HepG2 (cell line): ENCODE measurements around the gene RAB35. TPM values are rescaled to one million over a fixed set of nuclear protein-coding genes. Genes with fewer than 3 reads are reported as not detected.
A peak's percentile ranks its signal among the peaks of the same experiment; 100 is the strongest.

Experiments
- ATAC-seq: fragments of 200-7000 bp; cut with Tn5 transposase; 3 replicates; pipeline ENCODE4 v1.9.1; 2020; ENCODE audit warnings: mild to moderate bottlenecking, moderate library complexity
- BruUV-seq: library from RNA; stranded (reverse); fragments of 400-500 nt; replicated peaks from 2 replicates; lab custom pipeline; 2021; lab: Mats Ljungman, UMichigan
- CTCF ChIA-PET: fragments of 300-600 bp; formaldehyde crosslinking; extraction: SDS; loops from one replicate; lab custom pipeline; 2021; ENCODE audit warnings: low total read pairs, inconsistent platforms, low intra/inter-chr PET ratio; lab: Yijun Ruan, JAX
- POLR2A ChIA-PET: fragments of 350-600 bp; sonication (Branson Sonifier 250); formaldehyde crosslinking; loops from one replicate; lab custom pipeline; 2020; ENCODE audit warnings: antibody characterized with exemption, inconsistent platforms; lab: Yijun Ruan, JAX
- DNase-seq: peaks from one replicate; pipeline ENCODE4 v3.0.0-alpha.2; 2015; ENCODE audit warnings: low spot score
- FAIRE-seq: peaks from 3 replicates; lab custom pipeline; 2011; peaks lifted over from hg19 to GRCh38; lab: Jason Lieb, UNC
- H2AFZ ChIP-seq: one replicate; pipeline ENCODE4 v1.6.1; 2011; ENCODE audit warnings: low read length, inconsistent platforms
- H3K27ac ChIP-seq: fragments of 300-600 bp; 3 replicates; pipeline ENCODE4 v1.8.0; 2011; ENCODE audit warnings: mixed run types, mild to moderate bottlenecking, mixed read lengths, low read length, inconsistent platforms; ENCODE audit not compliant: insufficient read depth; ENCODE audit errors: extremely low read length
- H3K27me3 ChIP-seq, 2 experiments: fragments of 200-600 bp in 1 of 2; 2 replicates in 1 of 2; 3 replicates in 1 of 2; pipeline versions ENCODE4 v1.6.0 to v1.8.0; 2011; ENCODE audit warnings: low read length in 2 of 2, mild to moderate bottlenecking in 2 of 2, moderate library complexity in 2 of 2, inconsistent platforms in 1 of 2; ENCODE audit not compliant: insufficient read depth in 2 of 2, control insufficient read depth in 1 of 2
- H3K36me3 ChIP-seq, 2 experiments: fragments of 200-600 bp in 1 of 2; replicated peaks in 1 of 2; 2 replicates in 1 of 2; 3 replicates in 1 of 2; pipeline versions ENCODE4 v1.5.1 to v1.8.0; 2011; ENCODE audit warnings: low read length in 2 of 2, inconsistent platforms in 1 of 2; ENCODE audit not compliant: insufficient read depth in 2 of 2, control insufficient read depth in 1 of 2
- H3K4me1 ChIP-seq: 2 replicates; pipeline ENCODE4 v1.5.1; 2012; ENCODE audit warnings: low read length, inconsistent platforms; ENCODE audit not compliant: insufficient read depth
- H3K4me2 ChIP-seq: 2 replicates; pipeline ENCODE4 v1.6.0; 2011; ENCODE audit warnings: low read depth, low read length, inconsistent platforms
- H3K4me3 ChIP-seq, 3 experiments: fragments of 200-600 bp in 1 of 3; sonication (generic), shearing (Covaris generic) in 1 of 3; replicated peaks in 1 of 3; 2 replicates each; pipeline ENCODE4 v1.5.1; 2011 to 2016; ENCODE audit warnings: low read length in 3 of 3, inconsistent platforms in 2 of 3, low read depth in 2 of 3, mild to moderate bottlenecking in 2 of 3, control low read depth in 1 of 3, mixed read lengths in 1 of 3; ENCODE audit not compliant: insufficient read depth in 1 of 3
- H3K79me2 ChIP-seq: one replicate; pipeline ENCODE4 v1.6.1; 2011; ENCODE audit warnings: low read length, inconsistent platforms; ENCODE audit not compliant: insufficient read depth
- H3K9ac ChIP-seq: 2 replicates; pipeline ENCODE4 v1.6.0; 2011; ENCODE audit warnings: mild to moderate bottlenecking, low read depth, low read length, inconsistent platforms; ENCODE audit not compliant: insufficient read depth
- H3K9me3 ChIP-seq: 2 replicates; pipeline ENCODE4 v1.5.1; 2012; ENCODE audit warnings: mild to moderate bottlenecking, low read length
- H4K20me1 ChIP-seq: 2 replicates; pipeline ENCODE4 v1.6.0; 2011; ENCODE audit warnings: inconsistent platforms, mild to moderate bottlenecking, low read length, moderate library complexity; ENCODE audit not compliant: insufficient read depth
- HOXA3 ChIP-seq: sonication (generic); formaldehyde crosslinking; IDR thresholded peaks from 2 replicates; pipeline ENCODE4 v1.5.0; 2020; ENCODE audit warnings: missing genetic modification reagents
- ISL2 ChIP-seq: sonication (generic); formaldehyde crosslinking; IDR thresholded peaks from 2 replicates; pipeline ENCODE4 v1.5.0; 2020; ENCODE audit warnings: missing genetic modification reagents
- PATZ1 ChIP-seq: sonication (generic); formaldehyde crosslinking; IDR thresholded peaks from 2 replicates; pipeline ENCODE4 v1.4.0; 2020; ENCODE audit warnings: missing genetic modification reagents
- SAP130 ChIP-seq: IDR thresholded peaks from 2 replicates; pipeline ENCODE4 v1.6.1; 2016; ENCODE audit warnings: low read depth
- TOE1 ChIP-seq: sonication (generic); formaldehyde crosslinking; IDR thresholded peaks from 2 replicates; pipeline ENCODE4 v1.4.0; 2020; ENCODE audit warnings: mild to moderate bottlenecking, missing genetic modification reagents
- ZNF225 ChIP-seq: sonication (generic); formaldehyde crosslinking; IDR thresholded peaks from 2 replicates; pipeline ENCODE4 v1.4.0; 2020; ENCODE audit warnings: mild to moderate bottlenecking, missing genetic modification reagents
- ZNF263 ChIP-seq: sonication (generic); formaldehyde crosslinking; IDR thresholded peaks from 2 replicates; pipeline ENCODE4 v1.4.0; 2020; ENCODE audit warnings: missing genetic modification reagents
- ZNF446 ChIP-seq: sonication (generic); formaldehyde crosslinking; IDR thresholded peaks from 2 replicates; pipeline ENCODE4 v1.5.0; 2020; ENCODE audit warnings: mild to moderate bottlenecking, missing genetic modification reagents
- WGBS: methylation state at CpG from one replicate; pipeline ENCODE4 v1.1.6; 2017; ENCODE audit warnings: low lambda C conversion rate; 5-methylcytosine and 5-hydroxymethylcytosine counted together
- in situ Hi-C: cut with HindIII; loops from 2 replicates; pipeline ENCODE4 v1.10.0; 2017; ENCODE audit warnings: low pct_unique_long_range_greater_than_20kb; ENCODE audit not compliant: extremely low pct_ligation_motif_present
- intact Hi-C: fragments of 100-400 bp; cut with micrococcal nuclease; formaldehyde crosslinking; loops from one replicate; pipeline ENCODE4 v1.10.0; 2022; ENCODE audit not compliant: unreplicated experiment
- polyA plus RNA-seq, 8 experiments: library from polyadenylated mRNA; depleted of rRNA in 3 of 8; stranded (reverse) in 7 of 8; unstranded in 1 of 8; fragments of >200 nt; fragmentation: Illumina TruSeq in 4 of 8; extraction: Trizol in 4 of 8; gene quantifications; 2 replicates each; pipeline versions ENCODE4 v1.2.1 to v1.2.3, GENCODE V29; 2011 to 2016; ENCODE audit warnings: low read depth in 4 of 8, missing spikeins in 1 of 8, mixed read lengths in 1 of 8; ENCODE audit not compliant: insufficient read depth in 1 of 8
- total RNA-seq, 5 experiments: library from RNA; depleted of rRNA; stranded (reverse); fragments of >200 nt; fragmentation: Illumina TruSeq; extraction: Trizol; gene quantifications; 2 replicates each; pipeline ENCODE4 v1.2.3, GENCODE V29; 2016; ENCODE audit warnings: low read depth in 1 of 5
- TF ChIP-seq, protein P1 (sequence below): sonication (generic); formaldehyde crosslinking; IDR thresholded peaks from 2 replicates; pipeline ENCODE4 v1.5.0; 2020; ENCODE audit warnings: mild to moderate bottlenecking, missing genetic modification reagents
- TF ChIP-seq, protein P2 (sequence below), 2 experiments: sonication (generic) in 1 of 2; formaldehyde crosslinking in 1 of 2; IDR thresholded peaks; 2 replicates each; pipeline versions ENCODE4 v1.6.1 to v1.9.0; 2014 to 2022; ENCODE audit warnings: antibody characterized with exemption in 1 of 2, borderline replicate concordance in 1 of 2, inconsistent platforms in 1 of 2, low read depth in 1 of 2, missing genetic modification reagents in 1 of 2

RAB35 gene
- total and polyA plus RNA-seq, 2 of the 13 experiments (the other 11 are each of a cell fraction or from before 2014, with no cell fraction given) = 25.2 to 29.1 TPM

DNA sequence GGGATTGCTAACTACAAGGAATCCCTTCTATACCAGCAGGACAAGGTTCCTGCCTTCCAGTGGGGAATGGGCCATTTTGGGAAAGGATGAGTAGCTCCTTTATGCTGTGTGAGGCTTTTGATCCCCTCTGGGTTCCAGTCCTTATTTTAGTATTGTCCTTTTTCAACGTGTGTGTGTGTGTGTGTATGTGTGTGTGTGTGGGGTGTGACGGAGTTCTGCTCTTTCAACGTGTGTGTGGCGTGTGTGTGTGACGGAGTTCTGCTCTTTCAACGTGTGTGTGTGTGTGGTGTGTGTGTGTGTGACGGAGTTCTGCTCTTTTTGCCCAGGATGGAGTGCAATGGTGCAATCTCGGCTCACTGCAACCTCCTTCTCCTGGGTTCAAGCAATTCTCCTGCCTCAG is 27.4 kb downstream of the RAB35 start (continued):
- TF ChIP-seq, protein P1, sequence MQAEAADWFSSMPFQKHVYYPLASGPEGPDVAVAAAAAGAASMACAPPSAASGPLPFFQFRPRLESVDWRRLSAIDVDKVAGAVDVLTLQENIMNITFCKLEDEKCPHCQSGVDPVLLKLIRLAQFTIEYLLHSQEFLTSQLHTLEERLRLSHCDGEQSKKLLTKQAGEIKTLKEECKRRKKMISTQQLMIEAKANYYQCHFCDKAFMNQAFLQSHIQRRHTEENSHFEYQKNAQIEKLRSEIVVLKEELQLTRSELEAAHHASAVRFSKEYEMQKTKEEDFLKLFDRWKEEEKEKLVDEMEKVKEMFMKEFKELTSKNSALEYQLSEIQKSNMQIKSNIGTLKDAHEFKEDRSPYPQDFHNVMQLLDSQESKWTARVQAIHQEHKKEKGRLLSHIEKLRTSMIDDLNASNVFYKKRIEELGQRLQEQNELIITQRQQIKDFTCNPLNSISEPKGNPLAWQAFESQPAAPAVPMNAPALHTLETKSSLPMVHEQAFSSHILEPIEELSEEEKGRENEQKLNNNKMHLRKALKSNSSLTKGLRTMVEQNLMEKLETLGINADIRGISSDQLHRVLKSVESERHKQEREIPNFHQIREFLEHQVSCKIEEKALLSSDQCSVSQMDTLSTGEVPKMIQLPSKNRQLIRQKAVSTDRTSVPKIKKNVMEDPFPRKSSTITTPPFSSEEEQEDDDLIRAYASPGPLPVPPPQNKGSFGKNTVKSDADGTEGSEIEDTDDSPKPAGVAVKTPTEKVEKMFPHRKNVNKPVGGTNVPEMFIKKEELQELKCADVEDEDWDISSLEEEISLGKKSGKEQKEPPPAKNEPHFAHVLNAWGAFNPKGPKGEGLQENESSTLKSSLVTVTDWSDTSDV = no peak
- no peak for TF ChIP-seq HOXA3 (CRISPR knock-in tag)
- no peak for TF ChIP-seq TOE1 (CRISPR knock-in tag)
- no peak for TF ChIP-seq ZNF446 (CRISPR knock-in tag)

DNA sequence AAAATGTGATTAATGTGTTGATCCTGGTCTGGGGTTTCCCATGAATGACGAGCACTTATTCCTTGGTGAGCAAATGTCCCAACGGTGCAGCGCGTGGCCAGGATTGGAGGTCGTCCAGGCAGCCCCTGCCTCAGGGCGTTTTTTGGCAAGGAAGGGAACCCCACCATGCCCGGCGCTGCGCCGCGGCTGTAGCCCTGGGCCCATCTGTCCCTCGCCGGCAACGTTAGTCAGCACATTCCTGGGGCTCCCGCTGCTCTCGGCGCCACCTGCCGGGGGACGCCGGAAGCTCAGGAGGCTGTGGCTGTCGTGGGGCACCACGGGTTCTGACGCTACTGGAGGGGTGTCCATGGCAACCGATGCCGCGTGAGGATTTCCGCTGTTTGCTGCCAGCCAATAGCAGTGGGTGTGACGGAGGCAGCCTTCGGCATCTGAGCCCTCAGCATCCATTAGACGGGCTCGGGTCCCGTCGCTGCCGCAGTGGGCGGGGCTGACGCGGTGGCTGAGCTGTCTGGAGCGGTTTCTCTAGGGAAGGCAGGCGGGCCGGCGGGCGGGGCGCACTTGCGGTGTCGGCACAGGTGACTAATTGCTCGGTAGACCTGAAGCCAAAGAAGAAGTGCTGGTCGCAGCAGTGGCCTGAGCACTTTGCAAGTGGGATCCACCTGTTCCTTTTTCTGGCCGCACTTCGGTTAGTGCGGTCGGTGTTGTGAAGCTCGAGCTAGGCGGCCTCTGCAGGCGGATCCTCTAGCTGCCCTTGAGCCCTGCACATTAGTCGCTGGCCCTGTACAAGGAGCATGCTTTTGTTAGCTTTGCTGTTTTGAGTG is 29.5 kb downstream of the RAB35 start:
- H3K4me1 ChIP-seq = peaks cover 20% of the 10 kb centered on the region
- no peaks in the 10 kb centered on the region for H3K79me2 ChIP-seq
- H3K36me3 ChIP-seq = no peaks in the 10 kb centered on the region
- H3K9me3 ChIP-seq = no peaks in the 10 kb centered on the region
- CTCF ChIA-PET = no interaction called here
- FAIRE-seq = peak; percentile 89
- in situ Hi-C loops = loop anchor here (5.0 kb wide), 1 partner anchor 95 kb away; no protein-coding TSS in a partner anchor
- 0% methylated on average over 3 of the region's 55 CpGs for WGBS
- no peaks in the 10 kb centered on the region for H3K27me3 ChIP-seq
- H3K4me3 ChIP-seq = peak overlapping the region; percentile 52 to 75 (median 60); a peak in 5 of 6 replicates
- ATAC-seq = peak; percentile 93
- peak overlapping the region; percentile 67 for H3K9ac ChIP-seq
- no TSS peak for BruUV-seq
- POLR2A ChIA-PET = interaction anchor here (1.1 to 1.4 kb wide), 2 partner anchors 30 to 114 kb away, joined by 6 to 12 read pairs; partner anchors contain the start of genes RAB35 and RPLP0
- DNase-seq = peak; percentile 96
- H3K4me2 ChIP-seq = peak overlapping the region; percentile 98
- H3K27ac ChIP-seq = peak overlapping the region; percentile 58
- intact Hi-C loops = loop anchor here (2.0 kb wide), 2 partner anchors 98 to 148 kb away; partner anchors contain the start of gene BICDL1
- H4K20me1 ChIP-seq = no peaks in the 10 kb centered on the region
- peak overlapping the region; percentile 29 for H2AFZ ChIP-seq
- TF ChIP-seq ISL2 (CRISPR knock-in tag) (peak; percentile 48; the same call in 1 of the 2 replicates), PATZ1 (CRISPR knock-in tag) (peak; percentile 73), ZNF225 (CRISPR knock-in tag) (peak; percentile 86), ZNF263 (peak; percentile 26; the same call in 1 of the 2 replicates), SAP130 (CRISPR knock-in tag) (peak; percentile 99)
- TF ChIP-seq, protein P2, sequence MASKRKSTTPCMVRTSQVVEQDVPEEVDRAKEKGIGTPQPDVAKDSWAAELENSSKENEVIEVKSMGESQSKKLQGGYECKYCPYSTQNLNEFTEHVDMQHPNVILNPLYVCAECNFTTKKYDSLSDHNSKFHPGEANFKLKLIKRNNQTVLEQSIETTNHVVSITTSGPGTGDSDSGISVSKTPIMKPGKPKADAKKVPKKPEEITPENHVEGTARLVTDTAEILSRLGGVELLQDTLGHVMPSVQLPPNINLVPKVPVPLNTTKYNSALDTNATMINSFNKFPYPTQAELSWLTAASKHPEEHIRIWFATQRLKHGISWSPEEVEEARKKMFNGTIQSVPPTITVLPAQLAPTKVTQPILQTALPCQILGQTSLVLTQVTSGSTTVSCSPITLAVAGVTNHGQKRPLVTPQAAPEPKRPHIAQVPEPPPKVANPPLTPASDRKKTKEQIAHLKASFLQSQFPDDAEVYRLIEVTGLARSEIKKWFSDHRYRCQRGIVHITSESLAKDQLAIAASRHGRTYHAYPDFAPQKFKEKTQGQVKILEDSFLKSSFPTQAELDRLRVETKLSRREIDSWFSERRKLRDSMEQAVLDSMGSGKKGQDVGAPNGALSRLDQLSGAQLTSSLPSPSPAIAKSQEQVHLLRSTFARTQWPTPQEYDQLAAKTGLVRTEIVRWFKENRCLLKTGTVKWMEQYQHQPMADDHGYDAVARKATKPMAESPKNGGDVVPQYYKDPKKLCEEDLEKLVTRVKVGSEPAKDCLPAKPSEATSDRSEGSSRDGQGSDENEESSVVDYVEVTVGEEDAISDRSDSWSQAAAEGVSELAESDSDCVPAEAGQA (IDR thresholded peaks at IDR 0.05; ENCODE audit: low read depth) = no peak; the same call in none of the 2 replicates
- TF ChIP-seq, protein P2 (CRISPR knock-in tag; IDR thresholded peaks at IDR 0.05; ENCODE audit: borderline replicate concordance) = no peak
